KOPT-K1 (cell line): ENCODE data around the gene GPR84.
A peak's percentile ranks its signal among the peaks of the same experiment; 100 is the strongest.

Experiments
- H3K27ac ChIP-seq: fragments of 200-600 bp; sonication (generic); 2 replicates; pipeline ENCODE4 v1.5.1; 2016; ENCODE audit warnings: antibody characterized with exemption, mild to moderate bottlenecking, low read depth, low read length; ENCODE audit not compliant: poor library complexity, severe bottlenecking
- H3K36me3 ChIP-seq: fragments of 200-600 bp; sonication (generic); 2 replicates; pipeline ENCODE4 v1.5.1; 2017; ENCODE audit warnings: antibody characterized with exemption, mild to moderate bottlenecking, low read length, moderate library complexity; ENCODE audit not compliant: insufficient read depth
- H3K9me3 ChIP-seq: fragments of 200-600 bp; sonication (generic); 2 replicates; pipeline ENCODE4 v1.5.1; 2017; ENCODE audit warnings: antibody characterized with exemption, low read length, mild to moderate bottlenecking; ENCODE audit not compliant: insufficient read depth, poor library complexity, severe bottlenecking

The GPR84 gene

GRCh38 chr12:54364413-54364812 lies at the start of gene GPR84:
GPR84 (minus strand) TSS chr12:54364486; CDS start chr12:54363851, 635 bp downstream.
- Histone ChIP-seq H3K27ac (no peak within 1 kb of the TSS), H3K36me3 (no peaks in the 10 kb centered on the region), H3K9me3 (no peaks in the 10 kb centered on the region)

- H3K36me3 ChIP-seq = peaks cover 30% of the 10 kb centered on the region
- no peaks in the 10 kb centered on the region for H3K9me3 ChIP-seq
- H3K27ac ChIP-seq = peak overlapping the region; percentile 98
Measured at GRCh38 chr12:54413284-54414190, 49.3 kb upstream of the GPR84 start.

GRCh38 chr12:54412786-54413185 lies 48.5 kb upstream of the GPR84 start:
- H3K36me3 ChIP-seq = peaks cover 37% of the 10 kb centered on the region
- H3K27ac ChIP-seq = peak overlapping the region; percentile 98
- no peaks in the 10 kb centered on the region for H3K9me3 ChIP-seq

GRCh38 chr12:54412348-54412747 lies 48.1 kb upstream of the GPR84 start:
- H3K36me3 ChIP-seq = peaks cover 41% of the 10 kb centered on the region
- H3K9me3 ChIP-seq = no peaks in the 10 kb centered on the region
- peak overlapping the region; percentile 98 for H3K27ac ChIP-seq

- Histone ChIP-seq H3K9me3 (no peaks in the 10 kb centered on the region), H3K36me3 (peaks cover 49% of the 10 kb centered on the region), H3K27ac (peak overlapping the region; percentile 98)
Measured at GRCh38 chr12:54411391-54412241, 47.3 kb upstream of the GPR84 start.

GRCh38 chr12:54409267-54409666 lies 45.0 kb upstream of the GPR84 start:
- peaks cover 72% of the 10 kb centered on the region for H3K36me3 ChIP-seq
- H3K27ac ChIP-seq = peak overlapping the region; percentile 3
- no peaks in the 10 kb centered on the region for H3K9me3 ChIP-seq

GRCh38 chr12:54407183-54407905 lies 43.1 kb upstream of the GPR84 start:
- H3K9me3 ChIP-seq = no peaks in the 10 kb centered on the region
- no peak overlapping the region for H3K27ac ChIP-seq
- peaks cover 92% of the 10 kb centered on the region for H3K36me3 ChIP-seq

GRCh38 chr12:54405573-54405972 lies 41.3 kb upstream of the GPR84 start:
- Histone ChIP-seq H3K27ac (no peak overlapping the region), H3K9me3 (no peaks in the 10 kb centered on the region), H3K36me3 (peaks cover 100% of the 10 kb centered on the region)

- no peaks in the 10 kb centered on the region for H3K9me3 ChIP-seq
- no peak overlapping the region for H3K27ac ChIP-seq
- peaks cover 100% of the 10 kb centered on the region for H3K36me3 ChIP-seq
Measured at GRCh38 chr12:54405106-54405505, 40.8 kb upstream of the GPR84 start.

- H3K27ac ChIP-seq = no peak overlapping the region
- no peaks in the 10 kb centered on the region for H3K9me3 ChIP-seq
- peaks cover 100% of the 10 kb centered on the region for H3K36me3 ChIP-seq
Measured at GRCh38 chr12:54404061-54405004, 40.0 kb upstream of the GPR84 start.

GRCh38 chr12:54401119-54401518 lies 36.8 kb upstream of the GPR84 start:
- H3K36me3 ChIP-seq = peaks cover 100% of the 10 kb centered on the region
- no peaks in the 10 kb centered on the region for H3K9me3 ChIP-seq
- no peak overlapping the region for H3K27ac ChIP-seq

- Histone ChIP-seq H3K27ac (no peak overlapping the region), H3K36me3 (peaks cover 100% of the 10 kb centered on the region), H3K9me3 (no peaks in the 10 kb centered on the region)
Measured at GRCh38 chr12:54398995-54399793, 34.9 kb upstream of the GPR84 start.

- H3K9me3 ChIP-seq = no peaks in the 10 kb centered on the region
- H3K36me3 ChIP-seq = peaks cover 94% of the 10 kb centered on the region
- no peak overlapping the region for H3K27ac ChIP-seq
Measured at GRCh38 chr12:54398218-54398617, 33.9 kb upstream of the GPR84 start.
